Measurements from ENCODE around the gene ABCD2.
"Not testable (repeated sequence)": the region's sequence is repeated elsewhere in the genome, so short reads cannot be mapped to it uniquely, and the experiment has no call there.

Gene ABCD2

DNA sequence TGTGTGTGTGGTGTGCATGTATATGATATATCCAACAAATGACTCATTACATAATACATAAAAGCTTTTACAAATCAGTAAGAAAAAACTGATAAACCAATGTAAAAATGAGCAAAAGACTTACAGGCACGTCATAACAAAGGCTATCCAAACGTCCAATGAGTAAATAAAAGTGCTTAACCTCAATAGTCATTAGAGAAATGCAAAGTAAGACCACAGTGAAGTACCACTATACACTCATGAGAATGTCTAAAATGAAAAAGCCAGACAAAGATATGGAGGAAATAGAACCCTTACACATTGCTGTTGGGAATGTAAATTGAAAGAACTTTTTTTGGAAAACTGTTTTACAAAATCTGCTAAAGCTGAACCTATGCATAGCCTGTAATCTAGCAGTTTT, 7.8 kb downstream of the ABCD2 start:
- DNase-seq, result no peak

DNA sequence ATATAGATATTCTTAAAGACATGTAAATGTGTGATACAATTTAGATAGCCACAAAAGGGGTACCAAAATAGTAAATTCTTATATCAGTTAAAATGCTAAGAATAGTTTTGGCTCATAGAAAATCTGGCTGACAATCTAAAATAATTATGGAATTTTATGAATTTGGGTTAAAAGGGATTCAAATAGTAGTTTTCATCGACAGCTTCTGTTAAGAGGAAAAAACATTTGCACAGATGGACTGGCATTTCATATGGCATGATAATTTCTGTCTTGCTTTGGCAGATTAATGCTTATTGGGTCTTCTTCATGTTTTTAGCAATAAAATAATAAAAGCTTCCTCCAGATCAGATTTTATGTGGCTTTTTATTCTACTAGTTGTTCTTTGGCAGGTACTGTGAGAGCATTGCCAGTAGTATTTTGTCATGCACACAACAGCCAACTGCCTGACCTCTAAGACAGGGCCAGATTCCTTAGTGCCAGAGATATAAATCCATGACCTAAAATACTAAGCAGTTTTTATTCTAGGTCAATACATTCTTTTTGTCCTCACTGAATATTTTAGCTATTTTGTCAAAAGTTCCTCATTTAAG, 9.1 kb downstream of the ABCD2 start:
- no peak for DNase-seq

DNA sequence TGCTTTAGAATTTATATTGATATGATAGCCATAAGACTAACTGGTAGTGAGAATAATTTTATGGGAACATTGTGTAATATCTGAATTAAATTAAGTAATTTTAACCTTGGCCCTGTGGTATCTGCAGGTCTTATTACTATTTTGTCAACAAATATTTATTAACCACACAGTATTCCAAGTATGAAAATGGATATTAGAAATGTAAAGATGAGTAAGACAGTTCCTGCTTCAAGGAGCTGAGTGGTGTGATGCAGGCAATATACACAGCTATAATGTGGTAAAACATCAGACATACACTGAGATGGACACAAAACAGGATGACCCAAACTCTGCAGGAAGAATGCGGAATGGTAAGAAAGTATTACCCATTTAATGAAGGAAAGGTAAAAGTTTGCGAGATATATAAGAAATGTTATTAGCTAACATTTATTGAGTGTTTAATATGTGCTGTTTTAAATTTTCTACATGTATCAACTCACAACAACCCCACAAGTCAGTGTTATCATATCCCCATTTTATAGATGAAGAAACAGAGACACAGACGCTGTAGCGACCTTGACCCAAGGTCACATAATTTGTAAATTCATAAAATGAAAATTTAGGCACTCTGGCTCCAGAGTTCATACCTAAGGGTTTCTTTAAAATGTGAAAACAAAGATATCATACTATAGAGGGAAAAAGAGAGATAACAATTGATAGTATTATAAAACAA, 12.7 kb downstream of the ABCD2 start:
- DNase-seq, result no peak

DNA sequence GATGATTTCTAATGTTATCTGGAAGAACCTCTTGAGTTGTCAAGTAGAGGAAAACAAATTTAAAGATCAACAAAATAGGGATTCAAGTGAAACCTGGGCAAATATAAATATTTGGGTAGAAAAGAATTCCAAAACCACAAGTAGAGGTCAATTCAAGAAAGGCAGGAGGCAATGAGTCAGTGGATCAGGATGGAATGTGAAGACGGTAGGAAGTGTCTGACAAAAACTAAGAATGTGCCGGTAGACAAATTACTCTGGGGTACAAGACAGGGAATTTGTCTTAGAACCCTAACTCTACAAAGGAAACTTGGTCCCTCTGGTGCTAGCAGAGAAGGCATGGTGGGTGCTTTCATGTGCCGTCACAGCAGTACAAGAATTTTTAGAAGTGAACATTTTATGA, 13.6 kb downstream of the ABCD2 start:
- no peak for DNase-seq

DNA sequence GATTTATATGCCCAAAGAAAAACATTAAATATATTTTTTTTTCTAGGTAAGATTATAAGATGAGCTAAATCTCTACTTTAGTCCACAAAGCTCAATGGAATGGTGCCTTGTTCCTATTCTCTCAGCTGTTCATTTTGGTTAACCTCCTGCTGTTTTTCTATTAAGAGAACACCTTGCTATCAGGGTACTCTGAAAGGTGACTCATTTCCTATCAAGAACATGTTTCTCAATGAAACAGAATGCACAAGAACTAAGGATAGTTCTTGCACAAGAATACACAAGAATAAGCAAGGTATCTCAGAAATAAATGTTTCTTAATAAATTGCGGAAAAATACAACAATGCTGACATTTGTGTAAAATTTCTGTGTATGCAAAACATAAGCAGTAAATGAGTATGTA, 14.1 kb downstream of the ABCD2 start:
- no peak for DNase-seq

DNA sequence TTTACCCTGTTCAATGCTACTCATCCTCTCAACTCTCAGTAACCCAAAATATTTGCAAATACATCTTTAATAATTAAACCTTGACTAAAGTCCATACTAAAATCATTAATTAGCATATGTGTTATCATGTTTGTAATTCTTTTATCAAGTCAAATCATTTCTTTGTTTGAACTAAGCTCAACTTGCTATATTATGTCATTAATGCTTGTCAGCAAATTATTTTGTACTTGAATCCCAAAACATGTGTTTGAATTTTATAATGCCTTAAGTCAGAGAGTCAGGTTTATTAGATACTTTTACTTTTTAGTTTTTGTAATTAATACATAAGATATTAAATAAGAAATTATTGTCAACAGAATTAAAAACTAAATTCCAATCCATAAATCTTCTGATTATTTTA, 16.5 kb downstream of the ABCD2 start:
- DNase-seq, result no peak

DNA sequence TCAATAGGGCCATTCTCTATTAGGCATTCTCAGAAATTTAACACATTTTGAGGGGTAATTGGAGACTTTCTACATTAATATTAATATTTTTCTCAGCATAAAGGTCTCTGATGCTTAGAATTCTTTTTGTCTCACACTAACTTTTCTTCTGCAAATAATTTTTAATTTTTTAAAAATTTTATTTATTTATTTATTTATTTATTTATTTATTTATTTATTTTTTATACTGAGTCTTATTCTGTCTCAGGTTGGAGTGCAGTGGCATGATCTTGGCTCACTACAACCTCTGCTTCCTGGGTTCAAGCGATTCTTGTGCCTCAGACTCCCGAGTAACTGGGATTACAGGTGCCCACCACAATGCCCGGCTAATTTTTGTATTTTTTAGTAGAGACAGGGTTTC, 17.7 kb downstream of the ABCD2 start:
- not testable (repeated sequence) for DNase-seq

DNA sequence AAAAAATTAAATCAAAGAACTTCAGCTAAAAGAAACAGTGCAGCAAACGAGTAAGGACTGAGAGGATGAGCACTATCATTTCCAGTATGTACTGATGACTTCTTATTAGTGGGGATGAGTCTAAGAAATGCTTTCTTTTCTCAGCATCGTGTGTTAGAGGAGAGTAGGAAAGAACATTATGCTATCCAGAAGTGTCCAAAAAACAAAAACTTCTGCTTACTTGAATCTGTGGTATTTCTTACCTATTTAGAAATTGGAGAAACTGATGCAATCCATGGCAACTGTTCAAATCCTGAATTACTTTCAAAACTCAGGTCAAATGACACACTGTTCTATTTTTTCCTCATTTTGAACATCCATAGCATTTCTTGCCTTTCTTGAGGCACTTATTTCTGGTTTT, 23.7 kb downstream of the ABCD2 start:
- no peak for DNase-seq

DNA sequence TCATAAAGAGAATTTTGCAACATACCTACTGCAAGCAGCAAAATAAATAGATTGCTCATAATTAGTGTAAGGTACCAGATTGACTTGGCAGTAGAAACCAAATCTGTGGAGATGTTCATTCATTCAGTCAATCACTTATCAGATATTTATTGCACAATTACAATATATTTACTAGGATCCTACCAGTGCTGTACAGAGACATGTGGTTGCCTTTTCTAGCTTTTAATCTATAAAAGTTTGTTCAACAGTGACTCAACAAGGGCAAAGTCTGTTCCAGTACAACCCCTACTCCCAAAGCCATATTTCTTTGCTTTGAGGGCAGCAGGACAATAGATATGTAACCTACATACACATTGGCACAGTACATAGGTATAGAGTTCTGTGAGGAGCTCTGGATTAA, 27.3 kb downstream of the ABCD2 start:
- DNase-seq, result no peak

DNA sequence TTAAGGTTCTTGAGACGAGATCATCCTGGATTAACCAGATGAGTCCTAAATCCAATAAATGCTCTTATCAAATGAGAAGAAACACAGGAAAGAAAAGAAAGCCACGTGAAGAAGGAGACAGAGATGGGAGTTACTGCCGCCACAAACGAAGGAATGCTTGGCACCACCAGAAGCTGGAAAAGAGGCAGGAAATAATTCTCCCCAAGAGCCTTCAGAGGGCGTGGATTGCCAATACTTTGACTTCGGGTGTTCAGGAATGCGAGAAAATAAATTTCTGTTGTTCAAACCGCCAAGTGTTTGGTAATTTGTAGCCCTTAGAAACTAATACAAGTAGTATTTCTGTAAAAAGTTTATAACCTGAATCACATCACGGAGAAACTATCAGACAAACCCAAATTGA, 31.3 kb downstream of the ABCD2 start:
- no peak for DNase-seq

DNA sequence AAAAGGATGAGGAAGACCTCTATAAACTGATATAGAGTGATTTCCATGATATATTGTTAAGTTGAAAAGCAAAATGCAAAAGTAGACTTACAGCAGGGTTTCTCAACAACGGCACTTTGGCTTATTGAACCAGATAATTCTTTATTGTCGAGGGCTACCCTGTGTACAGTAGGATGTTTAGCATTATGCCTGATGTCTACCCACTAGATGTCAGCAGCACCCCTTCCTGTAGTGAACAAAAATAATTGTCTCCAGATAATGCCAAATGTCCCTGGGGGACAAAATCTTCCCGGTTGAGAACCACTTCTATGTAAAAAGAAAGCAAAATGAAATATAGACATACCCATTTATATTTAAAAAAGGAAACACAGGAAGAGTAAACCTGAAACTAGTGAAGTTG, 32.4 kb downstream of the ABCD2 start:
- no peak for DNase-seq

DNA sequence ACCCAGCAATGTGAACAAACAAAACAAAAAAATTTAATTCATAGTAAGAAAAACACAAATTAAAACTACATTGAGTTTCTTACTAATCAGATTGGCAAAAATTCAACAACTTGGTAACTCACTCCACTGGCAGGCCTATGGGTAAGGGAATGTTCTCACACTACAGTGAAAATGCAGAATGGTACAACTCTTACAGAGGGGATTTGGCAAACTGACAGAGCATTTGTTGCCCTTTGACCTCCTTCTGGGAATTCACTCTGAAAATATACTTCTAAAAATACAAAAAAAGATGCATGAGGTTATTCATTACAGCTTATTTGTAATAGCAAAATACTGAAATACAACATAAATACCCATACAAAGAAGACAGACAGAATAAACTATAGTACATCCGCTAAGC, 32.8 kb downstream of the ABCD2 start:
- DNase-seq, result no peak

DNA sequence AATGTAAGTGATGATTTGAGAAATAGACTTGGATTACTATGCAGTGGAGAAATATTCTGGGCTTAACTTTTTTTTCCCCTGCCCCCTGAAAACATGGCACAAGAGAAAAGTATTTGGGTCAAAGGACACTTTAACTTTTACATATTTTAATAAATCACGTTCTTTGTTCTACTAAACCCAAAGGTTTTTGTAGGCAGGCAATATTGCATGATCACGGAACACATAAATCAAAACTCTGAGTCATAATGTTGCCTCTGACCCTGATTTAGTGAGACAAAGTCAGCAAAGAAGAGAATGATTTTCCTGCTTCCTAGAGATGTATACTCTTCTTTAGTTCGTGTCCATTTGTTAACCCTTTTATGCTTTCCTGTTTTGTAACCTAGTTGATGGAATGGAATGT, 38.0 kb downstream of the ABCD2 start:
- no peak for DNase-seq

DNA sequence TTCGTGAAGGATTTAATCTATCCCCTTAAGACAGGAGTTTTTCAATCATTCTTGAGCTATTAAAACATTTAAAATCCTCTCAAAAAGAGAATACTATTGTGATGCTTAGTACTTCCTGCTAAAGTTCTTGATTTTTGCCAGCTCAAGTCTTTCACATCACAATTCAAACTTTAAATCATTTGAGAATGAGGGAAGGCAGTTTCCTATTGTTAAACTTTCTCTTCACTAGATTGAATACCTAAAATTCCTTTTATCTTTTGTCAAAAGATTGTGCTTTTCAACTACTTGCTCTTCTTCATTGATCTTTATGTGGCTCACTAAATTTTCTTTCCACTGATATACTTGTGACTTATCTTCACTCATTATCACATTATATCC, 44.1 kb downstream of the ABCD2 start:
- no peak for DNase-seq

DNA sequence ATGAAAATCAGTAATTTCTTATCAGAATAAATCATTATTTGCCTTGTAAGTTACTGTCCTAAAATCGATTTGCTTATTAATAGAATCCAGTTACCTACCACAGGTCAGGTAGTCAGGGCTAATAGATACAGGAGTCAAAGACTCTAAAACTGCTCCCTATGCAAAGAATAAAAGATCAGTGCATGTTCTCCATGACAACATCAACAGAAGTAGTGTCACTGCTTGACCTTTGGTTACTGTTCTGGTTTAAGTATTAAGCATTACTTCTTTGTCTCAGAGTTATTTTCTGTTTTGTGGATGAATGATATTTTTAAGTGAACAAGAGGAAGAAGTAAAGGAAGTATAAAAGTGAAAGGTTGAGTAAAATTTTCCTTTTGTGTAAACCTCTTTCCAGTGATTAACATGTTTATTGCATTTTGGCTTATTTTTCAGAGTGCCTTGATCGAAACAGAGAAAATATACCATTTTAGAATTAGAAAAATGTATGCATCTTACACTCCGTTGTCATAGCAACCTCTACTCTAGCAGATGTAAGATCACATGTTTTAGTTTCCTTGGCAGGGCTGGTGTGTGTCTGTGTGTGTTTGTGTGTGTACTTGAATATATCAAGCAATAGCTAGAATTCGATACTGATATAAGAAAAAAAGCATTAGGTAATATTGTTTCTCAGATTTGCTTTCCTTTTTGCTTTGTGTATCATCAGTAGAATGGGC, 44.7 kb downstream of the ABCD2 start:
- DNase-seq, result no peak

DNA sequence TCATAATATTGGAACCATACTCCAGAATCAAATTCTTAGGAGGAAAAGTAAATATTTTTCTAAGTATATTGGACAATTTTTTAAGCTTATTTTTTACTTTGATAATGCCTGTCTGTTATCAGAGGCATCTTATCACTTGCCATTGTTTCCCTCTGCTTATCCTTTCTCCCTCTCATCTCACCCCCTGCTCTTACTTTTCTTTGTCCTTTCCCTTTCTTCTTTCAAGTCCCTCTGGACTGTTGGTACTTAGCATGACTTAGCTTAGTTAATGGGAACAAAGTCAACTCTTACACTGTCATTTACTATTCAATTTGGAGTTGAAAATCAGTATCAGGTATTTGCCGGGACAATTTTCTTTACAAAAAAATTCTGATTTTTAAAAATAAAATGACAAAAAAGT, 45.2 kb downstream of the ABCD2 start:
- no peak for DNase-seq

DNA sequence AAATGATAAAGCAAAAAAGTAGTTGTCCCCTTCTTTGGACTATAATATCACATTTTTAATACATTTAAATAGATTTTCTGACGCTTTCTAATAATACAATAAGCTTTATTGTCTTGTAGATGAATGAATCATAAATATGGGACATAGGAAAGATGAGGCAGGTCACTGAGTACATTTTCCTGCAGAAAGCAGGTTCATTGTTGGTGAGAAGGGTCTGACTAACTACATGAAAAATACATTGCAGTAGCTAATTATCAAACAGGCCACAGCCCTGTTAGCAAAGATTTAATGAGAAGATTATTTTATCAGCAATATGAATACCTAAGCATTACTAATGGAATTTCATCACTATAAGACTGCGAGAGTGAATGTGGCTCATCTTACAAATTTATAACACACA, 45.6 kb downstream of the ABCD2 start:
- DNase-seq, result no peak

DNA sequence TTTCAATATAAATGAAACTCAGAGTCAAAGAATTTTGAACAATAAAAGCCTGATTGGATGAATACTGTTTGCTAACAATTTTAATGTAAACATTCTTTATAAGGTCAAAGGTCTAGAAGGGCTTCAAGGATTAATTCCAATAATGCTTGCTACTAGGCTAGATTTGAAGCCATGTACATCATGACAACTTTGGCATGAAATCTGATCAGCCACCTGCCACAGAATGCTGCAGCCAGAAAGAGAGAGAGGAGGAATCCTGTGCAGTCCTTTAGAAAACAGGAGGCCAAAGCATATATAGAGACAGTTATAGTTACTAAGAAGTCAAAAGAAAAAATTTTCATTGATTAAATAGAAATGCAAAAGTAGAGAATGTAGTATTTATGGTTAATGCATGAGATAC, 47.1 kb downstream of the ABCD2 start:
- no peak for DNase-seq

DNA sequence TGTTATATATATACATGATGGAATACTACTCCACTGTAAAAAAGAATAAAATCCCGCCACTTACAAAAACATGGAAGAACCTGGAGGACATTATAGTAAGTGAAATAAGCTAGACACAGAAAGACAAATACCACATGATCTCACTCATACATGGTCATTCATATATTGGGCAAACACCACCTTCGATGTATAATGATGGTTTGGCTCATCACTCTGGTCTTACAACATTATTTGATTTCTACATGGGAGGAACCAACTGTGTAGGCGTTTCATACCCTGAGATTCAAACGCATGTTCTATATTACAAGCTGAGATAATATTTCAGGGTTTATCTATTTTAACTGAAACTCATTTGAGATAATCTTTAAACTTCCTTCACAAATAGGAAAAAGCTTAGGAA, 48.3 kb downstream of the ABCD2 start:
- DNase-seq, result no peak

DNA sequence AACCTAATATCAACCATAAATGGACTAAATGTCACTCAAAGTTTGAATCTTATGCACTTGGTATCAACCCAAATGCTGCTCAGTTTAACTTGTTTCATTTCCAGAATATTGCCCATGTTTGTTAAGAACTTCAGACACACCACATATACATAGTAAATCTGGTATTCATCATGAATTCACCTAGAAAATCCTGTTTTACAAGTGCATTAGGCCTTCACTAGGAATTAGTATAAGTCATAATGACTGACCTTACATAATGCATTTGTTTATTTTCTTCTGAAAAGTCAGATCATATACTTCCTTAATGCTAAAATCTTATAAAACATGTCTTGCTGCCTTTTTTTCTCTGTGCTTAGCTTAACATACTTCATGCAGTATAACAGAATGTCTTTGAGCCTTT, 66.1 kb downstream of the ABCD2 start:
- no peak for DNase-seq

DNA sequence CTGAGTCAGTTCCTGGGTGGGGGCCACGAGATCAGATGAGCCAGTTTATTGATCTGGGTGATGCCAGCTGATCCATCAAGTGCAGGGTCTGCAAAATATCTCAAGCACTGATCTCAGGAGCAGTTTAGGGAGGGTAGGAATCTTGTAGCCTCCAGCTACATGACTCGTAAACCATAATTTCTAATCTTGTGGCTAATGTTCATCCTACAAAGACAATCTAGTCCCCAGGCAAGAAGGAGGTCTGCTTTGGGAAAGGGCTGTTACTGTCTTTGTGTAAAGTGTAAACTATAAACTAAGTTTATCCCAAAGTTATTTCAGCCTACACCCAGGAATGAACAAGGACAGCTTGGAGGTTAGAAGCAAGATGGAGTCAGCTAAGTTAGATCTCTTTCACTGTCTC, 75.4 kb downstream of the ABCD2 start:
- DNase-seq, result not testable (repeated sequence)

DNA sequence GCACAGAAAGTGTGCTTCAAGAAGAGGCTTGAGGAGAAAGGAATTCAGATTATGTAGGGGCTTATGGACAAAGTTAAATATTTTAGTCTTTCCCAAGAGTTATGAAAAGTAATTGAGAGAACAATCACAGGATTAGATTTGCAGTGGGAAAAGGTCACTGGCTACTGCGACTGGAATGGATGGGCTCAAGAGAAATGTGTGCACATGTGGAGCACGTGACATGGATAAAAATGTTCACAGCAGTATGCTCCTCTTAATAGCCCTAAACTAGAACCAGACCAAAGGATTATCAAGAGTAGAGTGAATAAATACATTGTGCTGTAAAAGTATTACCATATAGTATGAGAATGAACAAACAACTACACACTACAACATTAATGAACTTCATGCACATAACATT, 78.1 kb downstream of the ABCD2 start:
- no peak for DNase-seq

DNA sequence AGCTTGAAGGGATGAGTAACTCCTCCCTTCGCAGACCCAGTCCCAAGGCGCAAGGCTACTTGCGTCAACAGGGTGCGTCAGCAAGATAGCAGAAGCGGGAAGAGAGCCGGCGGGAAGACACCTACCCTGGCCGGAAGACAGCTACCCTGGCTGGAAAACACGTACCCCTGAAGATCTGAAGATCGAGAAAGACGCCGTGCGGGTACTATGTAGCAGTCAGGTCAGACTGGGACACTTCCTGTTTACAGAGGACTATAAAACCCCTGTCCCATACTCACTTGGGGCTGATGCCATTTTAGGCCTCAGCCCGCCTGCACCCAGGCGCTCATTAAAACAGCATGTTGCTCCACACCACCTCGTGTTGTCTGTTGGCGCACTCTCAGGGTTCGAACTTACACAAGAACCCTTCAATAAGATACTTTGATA, 80.9 kb downstream of the ABCD2 start:
- no peak for DNase-seq

DNA sequence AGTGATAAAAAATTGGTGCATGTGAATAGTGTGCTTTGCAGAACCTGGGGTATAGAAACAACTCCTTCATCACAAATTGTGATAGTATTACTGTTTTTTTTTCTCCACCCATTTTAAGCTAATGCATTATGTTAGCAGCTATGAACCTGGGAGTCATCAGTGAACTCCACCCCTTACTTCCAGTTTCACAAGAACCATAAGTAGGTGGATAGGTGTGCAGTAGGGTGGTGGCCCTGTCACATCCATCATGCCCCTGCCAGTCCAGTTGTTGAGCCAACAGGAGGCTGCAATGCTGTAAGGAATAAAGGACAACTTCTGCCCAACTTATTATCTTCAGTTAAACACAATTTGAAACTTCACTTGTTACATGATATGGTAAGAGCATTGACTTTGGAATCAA, 85.7 kb downstream of the ABCD2 start:
- no peak for DNase-seq

DNA sequence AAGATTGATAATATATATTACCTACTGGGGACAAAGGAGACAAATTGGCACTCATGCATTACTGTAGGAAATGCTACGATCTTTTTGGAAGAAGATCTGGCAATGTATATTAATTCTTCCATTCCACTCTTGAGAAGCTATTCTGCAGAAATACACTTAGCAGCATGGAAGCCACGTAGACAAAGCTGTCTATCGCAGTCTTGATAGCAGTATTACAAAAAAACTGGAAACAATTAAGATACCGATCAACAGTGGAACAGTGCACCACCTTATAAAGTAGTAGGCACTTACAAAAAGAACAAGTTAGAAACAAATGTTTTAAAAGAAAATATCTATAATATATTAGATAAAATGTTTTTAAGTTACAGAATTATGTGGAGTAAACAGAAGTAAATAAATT, 87.2 kb downstream of the ABCD2 start:
- no peak for DNase-seq
